Fibroblast of peridontal ligament (primary cell): ENCODE measurements around the gene THEMIS.
"Not testable (repeated sequence)": the region's sequence is repeated elsewhere in the genome, so short reads cannot be mapped to it uniquely, and the experiment has no call there.

Experiments
- DNase-seq: peaks from one replicate; pipeline ENCODE4 v3.0.0-alpha.2; 2010; ENCODE audit errors: extremely low read depth

Gene THEMIS

DNA sequence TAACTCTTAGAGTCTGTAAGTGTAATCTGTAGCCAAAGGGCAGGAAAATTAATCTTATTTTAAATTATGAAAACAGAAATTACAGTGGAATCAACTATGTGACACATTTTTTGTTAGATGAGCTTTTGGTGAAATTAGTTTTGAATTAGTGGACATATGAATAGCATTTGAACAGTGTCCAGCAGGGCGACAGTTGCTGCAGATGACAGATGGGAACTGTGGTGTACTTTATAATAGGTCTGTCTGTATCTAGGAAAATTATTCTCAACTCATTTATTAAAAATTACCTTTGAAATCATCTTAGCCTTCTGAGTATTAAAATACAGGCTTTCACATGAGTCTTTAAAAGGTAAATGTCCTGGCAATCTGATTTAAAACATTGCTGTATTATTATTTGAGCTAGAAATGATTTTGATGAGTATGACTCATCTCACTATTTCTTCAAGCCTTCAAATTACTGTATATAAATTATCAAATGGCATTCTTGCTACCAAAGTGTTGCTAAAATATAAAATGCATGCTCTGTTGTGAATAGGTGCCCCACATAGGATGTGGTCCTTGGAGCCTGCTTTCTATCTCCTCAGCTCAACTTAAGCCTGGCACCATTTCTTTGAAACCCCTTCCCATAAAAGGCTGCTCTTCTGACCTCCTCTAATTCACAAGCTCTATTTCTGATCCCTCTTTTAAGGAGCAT lies 173.5 kb downstream of the THEMIS start:
- no peak for DNase-seq

DNA sequence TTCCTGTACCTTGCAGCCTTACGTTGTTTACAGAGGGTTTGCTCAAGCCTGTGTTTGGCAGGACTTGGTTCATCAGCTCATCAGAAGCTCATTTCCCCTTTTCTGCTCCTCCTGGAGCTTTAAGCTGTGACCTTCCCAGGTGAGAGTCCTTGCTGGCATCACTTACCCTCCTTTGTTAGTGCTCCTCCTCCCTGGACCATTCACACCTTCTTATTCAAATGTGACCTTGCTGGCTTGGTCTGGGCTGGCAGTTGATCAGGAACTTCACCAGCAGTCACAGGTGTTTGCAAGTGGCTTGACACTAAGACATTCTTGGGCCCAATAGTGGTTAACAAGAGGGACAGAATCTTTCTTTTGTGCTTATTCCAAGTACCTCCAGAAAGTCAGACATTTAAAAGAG lies 175.0 kb downstream of the THEMIS start:
- DNase-seq = no peak

DNA sequence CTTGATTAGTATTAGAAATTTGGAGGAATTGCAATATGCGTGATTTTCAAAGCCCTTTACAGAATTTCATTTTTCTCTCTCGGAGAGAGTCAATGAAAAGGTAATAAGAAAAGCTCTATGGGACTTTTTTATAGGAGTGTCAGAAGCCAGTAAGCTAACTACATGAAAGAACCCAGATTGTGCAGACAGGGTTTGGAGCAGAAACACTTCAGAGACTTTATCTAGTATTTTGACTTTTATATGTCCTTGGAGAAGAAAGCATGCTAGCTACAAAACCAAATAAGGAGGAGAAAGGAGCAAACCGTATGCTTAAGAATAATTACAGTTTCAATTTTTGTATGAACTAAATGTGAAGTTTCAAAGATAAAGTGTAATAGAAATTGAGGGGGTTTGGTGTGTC lies 182.2 kb downstream of the THEMIS start:
- DNase-seq = no peak

DNA sequence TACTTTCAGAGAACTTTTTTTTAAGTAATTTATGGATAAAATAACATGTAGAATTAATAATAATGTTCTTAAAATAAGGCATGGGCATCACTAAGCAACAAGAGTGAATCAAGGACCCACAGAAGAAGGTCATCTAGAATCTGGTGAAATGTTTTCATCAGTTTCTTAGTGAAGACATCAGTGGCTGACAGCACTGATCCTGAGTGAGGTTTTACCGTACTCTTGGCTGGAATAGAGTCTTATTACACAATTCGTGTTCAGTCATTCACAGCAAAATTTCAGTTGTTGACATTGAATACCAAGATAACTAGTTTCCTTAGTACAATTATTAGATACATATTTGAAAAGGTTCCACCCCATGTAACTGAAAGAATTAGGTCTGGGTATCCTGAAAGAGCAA lies 183.5 kb downstream of the THEMIS start:
- DNase-seq = no peak

DNA sequence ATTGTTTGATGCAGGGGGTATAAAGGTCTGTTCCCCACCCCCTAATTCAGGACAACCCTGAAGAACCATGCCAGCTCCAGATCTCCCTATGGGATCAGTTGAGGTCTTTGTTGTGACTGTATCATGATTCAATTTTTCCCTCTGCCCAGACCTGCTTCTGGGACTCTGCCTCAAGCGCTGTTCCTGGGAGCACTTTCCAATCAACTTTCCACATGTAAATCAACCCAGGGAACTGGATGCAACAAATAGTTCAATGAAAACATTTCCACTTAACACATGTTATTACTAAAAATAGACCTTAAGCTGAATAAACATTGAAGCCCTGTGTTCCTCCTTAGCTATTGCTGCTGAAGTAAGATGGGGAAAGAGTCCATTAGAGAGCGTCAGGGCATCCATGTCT lies 184.4 kb downstream of the THEMIS start:
- DNase-seq = peak; percentile 18

DNA sequence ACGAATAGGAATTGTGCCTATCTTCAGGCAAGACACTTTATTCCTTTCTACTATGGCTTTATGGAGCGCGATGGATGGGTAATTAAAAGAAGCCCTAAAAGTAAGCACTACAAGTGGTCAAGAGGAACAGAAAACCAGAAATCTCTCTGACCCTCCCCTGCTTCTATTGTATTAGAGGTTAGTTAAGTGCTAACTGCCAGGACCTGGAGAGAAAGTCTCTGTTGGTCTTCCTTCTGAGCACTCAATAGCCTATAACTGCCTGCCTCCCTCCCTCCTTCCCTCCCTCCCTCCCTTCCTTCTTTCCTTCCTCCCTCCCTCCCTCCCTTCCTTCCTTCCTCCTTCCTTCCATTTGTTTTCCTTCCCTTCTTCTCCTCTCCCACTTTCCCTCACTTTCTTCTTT lies 190.2 kb downstream of the THEMIS start:
- DNase-seq = no peak

DNA sequence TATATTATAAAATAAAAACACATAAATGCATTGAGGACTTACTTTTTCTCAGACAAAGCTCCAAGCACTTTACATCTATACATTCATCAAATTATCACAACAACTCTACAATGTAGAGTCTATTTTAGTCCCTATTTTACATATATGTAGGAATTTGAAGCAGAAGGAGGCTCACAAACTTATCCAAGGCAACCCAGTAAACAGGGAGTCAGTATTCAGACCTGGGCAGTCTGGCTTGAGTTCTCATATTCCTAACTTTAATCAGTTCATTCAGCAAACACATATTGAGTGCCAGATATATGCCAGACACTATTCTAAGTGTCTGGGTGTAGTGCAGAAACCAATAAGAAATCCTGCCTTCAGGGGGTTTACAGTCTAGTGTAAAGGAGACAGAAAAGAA lies 194.6 kb downstream of the THEMIS start:
- no peak for DNase-seq

DNA sequence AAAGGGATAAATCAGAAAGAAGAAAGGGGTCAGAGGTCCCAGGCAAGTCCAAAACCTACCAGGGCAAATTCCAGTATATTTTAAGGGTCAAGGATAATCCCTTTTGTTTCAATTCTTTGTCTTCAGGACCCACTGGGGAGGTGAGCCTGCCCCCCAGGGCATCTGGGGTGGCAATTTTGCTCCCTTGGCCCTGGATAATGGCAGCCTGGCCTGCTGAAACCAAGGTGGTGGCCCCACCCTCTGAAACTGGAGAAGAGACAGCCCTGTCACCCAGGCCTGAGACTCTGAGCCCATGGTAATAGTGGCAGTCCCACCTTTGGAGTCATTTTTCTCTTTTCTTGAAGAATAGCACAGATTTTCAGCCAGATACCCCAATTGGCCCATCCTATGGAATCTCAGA lies 205.8 kb downstream of the THEMIS start:
- no peak for DNase-seq

DNA sequence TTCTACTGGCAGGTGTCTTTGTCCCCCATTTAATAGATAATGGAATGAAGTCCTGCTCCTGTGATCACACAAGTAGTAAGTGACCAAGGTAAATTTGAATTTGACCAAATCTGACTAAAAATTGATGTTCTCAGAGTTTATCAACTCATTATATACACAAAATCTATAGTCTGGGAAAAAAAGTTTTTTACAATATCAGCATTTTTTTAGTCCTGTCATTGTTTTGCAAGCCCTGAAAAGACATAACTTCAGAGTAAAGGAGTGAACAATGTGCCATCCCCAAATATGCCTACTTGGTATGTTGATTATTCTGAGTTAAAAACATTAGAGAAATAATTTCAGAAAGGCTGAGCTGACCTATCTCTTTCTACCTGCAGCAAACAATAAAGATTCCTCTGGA lies 209.7 kb downstream of the THEMIS start:
- no peak for DNase-seq

DNA sequence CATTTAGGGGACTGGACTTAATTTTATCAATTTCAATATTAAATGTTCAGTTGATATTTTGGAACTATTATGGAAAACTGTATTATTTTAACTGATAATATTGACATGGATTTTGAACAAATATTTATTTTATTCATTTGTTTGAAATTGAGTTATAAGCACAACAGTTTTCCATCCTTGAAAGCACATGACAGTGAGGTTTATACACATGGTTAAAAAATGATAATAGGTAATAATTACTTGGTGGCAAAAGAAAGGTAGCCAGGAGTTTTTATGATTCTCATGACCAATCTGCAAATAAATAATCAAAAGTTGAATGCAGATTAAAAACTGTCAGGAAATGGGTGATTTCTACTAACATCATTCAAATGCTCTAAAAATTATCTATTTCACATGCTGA lies 210.3 kb downstream of the THEMIS start:
- DNase-seq = no peak

DNA sequence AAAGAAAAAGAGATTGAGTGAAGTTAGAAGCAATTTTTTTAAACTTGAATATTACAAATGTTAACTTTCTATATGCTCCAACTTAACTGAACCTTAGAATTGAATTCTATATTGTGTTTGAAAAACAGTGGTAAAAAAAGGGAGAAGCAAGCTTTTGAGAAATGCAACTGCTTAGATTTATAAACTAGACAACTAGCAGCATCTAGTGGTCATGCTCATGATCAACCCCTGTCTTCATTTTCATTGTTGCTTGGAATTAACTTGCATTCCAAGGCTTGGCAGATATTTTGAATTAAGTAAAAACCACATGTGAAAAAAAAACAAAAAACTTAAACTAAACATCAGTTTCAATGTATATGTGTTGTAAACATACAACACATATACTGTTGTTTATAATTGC lies 210.8 kb downstream of the THEMIS start:
- peak; percentile 68 for DNase-seq

DNA sequence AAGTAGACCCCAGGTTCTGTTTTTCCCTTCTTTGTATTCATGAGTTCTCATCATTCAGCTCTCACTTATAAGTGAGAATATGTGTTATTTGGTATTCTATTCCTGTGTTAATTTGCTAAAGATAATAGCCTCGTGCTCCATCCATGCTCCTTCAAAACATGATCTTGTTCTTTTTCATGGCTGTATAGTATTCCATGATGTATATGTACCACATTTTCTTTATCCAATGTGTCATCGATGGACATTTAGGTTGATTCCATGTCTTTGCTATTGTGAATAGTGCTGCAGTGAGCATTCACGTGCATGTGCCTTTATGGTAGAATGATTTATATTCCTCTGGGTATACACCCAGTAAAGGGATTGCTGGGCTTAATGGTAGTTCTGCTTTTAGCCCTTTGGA lies 213.4 kb downstream of the THEMIS start:
- not testable (repeated sequence) for DNase-seq

DNA sequence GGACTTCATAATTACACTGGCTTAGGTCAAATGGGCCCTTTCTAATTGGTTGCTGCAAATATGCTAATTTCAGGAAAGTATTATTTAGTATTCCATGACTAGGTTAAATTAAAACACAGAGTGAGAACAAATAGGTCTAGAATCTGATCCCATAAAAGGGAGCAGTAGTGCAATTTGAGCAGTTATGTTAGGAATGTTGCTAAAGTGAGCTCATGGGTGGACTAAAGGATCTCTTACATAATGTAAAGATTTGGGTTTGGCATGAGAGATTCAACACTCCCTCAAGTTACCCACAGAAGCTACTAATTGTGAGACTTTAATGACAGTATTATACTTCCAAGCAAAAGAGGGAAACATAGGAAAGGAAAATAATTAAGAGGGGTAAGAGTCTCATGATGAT lies 214.8 kb downstream of the THEMIS start:
- DNase-seq = peak; percentile 15

DNA sequence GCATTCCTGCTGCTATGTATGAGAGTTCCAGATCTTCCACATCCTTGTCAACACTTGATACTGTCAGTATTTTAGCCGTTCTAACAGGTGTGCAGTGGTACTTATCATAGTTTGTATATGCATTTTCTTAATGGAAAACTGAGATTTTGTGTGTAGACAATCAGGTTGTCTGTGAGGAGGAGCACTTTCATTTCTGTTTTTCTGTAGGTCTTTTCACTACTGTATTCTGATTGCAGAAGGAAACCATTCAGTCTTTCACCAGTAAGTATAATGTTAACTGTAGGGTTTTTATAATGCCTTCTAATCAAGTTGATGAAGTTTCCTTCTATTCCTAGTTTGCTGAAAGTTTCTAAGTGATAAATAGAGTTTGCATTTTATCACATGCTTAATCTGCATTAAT lies 216.4 kb downstream of the THEMIS start:
- no peak for DNase-seq
